GM18520 (cell line): ENCODE results near the gene CCDC106.

Source experiments
- ATAC-seq: cut with Tn5 transposase; IDR thresholded peaks from one replicate; pipeline ENCODE4 v1.9.1; 2021; ENCODE audit not compliant: unreplicated experiment

The CCDC106 gene

GRCh38 chr19:55635856-55636440 is 12.1 kb upstream of the CCDC106 start:
- ATAC-seq = no peak

GRCh38 chr19:55636723-55637122 is 11.3 kb upstream of the CCDC106 start:
- no peak for ATAC-seq

- ATAC-seq = no peak
Measured at GRCh38 chr19:55637534-55637933, 10.5 kb upstream of the CCDC106 start.

GRCh38 chr19:55638864-55639359 is 9.1 kb upstream of the CCDC106 start:
- ATAC-seq = no peak

- ATAC-seq = peak; percentile 24
Measured at GRCh38 chr19:55640043-55640576, 7.9 kb upstream of the CCDC106 start.

- no peak for ATAC-seq
Measured at GRCh38 chr19:55640577-55641425, 7.2 kb upstream of the CCDC106 start, which contains the start of gene ZNF580. TSS of gene ZNF580 (plus strand) at chr19:55641002. CDS start at chr19:55642509, 1,507 bp downstream.

- ATAC-seq = no peak
Measured at GRCh38 chr19:55641426-55642152, 6.4 kb upstream of the CCDC106 start.

- no peak for ATAC-seq
Measured at GRCh38 chr19:55642153-55643002, 5.6 kb upstream of the CCDC106 start.

GRCh38 chr19:55643003-55643886 is 4.8 kb upstream of the CCDC106 start, which contains the start of gene ZNF581:
TSS of gene ZNF581 (plus strand) at chr19:55643649. CDS start at chr19:55644572, 923 bp downstream.
- no peak for ATAC-seq

- ATAC-seq = no peak
Measured at GRCh38 chr19:55643887-55644176, 4.2 kb upstream of the CCDC106 start.

GRCh38 chr19:55644191-55644833 is 3.7 kb upstream of the CCDC106 start:
- ATAC-seq = no peak

- ATAC-seq = no peak
Measured at GRCh38 chr19:55644842-55645511, 3.0 kb upstream of the CCDC106 start.

GRCh38 chr19:55645512-55645881 is 2.5 kb upstream of the CCDC106 start:
- ATAC-seq = no peak

GRCh38 chr19:55646889-55647731 is 902 bp upstream of the CCDC106 start:
- no peak for ATAC-seq

- ATAC-seq = no peak
Measured at GRCh38 chr19:55648585-55649267, 714 bp downstream of the CCDC106 start.

GRCh38 chr19:55649268-55650125 is 1.5 kb downstream of the CCDC106 start:
- ATAC-seq = no peak
